Activated CD4-positive, alpha-beta T cell treated with anti-CD3 and anti-CD28 coated beads, Interleukin-2, Interleukin-4, amounts not matched to agents 100 ng/mL and 50 ng/mL, durations not matched to agents 16 hours and 8 hours (primary cell): ENCODE results near the gene EN2.
A peak's percentile ranks its signal among the peaks of the same experiment; 100 is the strongest.

Experiments
- DNase-seq: peaks from one replicate; pipeline ENCODE4 v3.0.0-alpha.2; 2020; ENCODE audit warnings: low spot score

EN2 gene

DNA sequence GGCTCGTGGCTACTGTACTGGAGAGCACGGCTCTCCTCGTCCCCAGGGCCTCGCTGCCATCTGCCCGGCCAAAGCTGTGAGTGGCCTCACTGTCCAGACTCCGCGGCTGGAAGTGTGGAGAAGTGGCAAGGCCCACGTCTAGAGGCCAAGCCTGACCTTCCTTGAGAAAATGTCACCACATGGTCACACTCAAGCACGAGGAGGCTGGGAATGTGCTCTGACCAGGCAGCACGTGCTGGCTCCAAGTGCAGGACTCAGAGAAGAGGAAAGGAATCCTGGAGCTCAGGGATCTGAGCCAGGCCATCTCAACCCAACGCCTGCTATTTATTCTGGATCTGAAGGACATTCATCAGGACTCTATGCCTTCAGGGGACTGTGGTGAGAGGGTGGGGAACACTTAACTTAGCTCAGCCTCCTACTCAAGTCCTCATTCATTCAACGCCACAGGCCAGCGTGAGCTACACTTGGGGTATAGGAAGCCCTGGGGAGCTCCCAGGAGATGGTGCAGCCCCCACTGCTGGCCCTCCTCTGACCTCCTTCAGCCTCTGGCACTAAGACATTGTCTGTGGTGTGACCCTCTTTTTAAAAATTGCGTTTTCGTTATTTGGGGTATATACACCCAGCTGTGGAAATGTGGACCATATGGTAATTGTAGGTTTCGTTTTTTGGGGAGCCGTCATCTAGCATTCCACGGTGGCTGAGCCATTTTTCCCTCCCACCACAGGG lies 29.0 kb downstream of the EN2 start:
- no peak for DNase-seq

DNA sequence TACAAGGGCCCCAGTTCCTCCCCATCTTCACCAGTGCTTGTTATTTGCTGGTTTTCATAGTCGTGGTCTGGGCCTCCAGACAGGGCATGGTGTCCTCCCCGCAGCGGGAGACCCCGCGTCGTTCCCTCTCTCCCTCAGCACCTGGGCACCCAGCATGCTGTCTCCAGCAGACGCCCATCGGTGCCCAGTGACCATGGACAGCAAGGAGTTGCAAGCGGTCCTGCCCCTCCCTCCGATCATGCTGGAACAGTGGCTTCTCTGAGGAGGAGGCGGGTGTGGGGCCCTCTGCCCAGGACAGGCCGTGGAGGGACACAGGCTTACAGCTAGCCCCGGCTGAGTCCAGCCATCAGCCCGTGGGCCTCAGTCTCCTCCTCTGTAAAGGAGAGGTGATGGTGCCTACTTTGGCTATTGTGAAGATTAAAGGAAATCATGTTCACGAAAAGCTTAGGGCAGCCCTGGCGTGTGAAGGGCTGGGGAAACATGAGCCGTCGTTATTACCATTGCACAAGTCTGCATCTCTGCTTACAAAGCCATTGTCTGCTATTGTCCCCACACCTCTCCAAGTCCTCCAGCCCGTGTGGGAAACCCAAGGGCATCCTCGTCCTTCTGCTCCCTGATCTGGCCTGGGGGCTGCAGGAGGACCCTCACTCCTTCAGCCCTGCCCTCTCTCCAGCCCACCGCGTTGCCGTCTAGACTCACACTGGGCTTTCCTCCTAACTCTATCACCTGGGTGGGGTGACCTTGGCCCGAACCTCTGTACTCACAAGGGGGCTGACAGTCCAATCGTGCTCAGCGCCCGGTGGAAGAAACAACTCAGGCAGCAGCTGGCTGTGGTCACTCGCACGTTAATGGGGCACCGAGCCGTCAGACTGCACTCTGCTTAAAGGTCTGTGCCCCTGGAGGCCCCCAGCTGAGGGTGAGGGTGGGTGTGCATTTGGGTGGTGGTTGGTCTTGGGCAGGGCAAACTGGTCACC lies 29.9 kb downstream of the EN2 start:
- DNase-seq: no peak

DNA sequence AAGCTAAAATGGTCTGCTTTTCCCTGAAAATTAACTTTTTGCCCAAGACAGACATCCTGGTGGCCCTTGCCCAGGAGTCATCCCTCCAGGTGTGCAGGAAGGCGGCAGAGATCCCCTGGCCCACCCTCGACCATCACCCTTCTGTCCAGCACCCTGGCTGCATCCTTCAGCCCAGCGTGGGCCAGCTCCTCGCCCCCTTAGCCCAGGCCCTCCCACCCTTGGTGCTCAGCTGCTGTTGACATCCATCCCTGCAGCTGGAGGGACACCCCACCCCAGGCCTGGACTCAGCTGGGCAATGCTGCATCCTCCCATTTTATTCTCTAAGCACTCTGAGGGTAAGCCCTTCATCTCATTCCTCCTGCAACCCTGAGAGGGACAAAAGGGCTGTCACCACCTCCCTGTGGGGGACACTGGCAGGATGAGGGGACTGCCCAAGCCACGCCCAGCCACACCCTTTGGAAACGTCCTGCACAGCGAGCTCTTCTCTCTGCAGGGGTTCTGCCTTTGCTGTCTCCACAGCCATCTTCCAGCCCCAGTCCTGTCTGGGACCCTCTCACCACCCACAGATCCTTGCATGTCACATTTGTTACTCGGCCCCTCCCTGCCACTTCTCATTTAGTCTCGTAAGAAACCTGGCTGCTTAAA lies 30.7 kb downstream of the EN2 start:
- no peak for DNase-seq

DNA sequence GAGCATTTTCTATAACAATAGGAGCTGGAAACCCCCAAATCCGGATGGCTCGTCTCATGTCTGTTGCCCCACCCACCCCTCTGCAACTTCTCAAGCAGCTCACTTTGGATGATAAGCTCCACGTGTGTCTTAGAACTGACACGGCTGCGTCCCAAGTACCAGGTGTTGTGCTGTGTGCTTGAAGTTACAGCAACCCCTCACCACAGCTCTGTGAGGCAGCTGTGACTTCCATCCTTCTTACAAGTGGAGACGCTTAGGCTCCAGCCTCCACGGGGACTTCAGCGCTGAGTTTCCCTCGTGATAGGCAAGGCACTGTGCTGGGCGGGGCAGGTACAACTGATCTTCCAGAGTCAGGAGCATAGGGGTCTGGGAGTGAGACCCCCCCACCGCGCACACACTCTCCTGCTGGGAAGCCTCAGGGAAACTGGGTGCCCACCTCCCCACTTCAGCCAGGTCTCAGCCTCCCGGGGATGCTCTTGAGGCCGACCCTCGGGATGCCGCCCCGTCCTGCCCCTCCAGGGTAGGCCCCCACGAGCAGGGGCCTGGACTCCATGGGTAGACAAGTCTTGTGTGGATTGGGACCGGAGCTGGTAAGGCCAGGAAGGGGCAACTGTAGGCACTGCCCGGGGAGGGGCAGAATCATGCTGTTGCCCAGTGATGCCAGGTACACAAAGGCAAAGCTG lies 31.4 kb downstream of the EN2 start:
- DNase-seq: no peak

DNA sequence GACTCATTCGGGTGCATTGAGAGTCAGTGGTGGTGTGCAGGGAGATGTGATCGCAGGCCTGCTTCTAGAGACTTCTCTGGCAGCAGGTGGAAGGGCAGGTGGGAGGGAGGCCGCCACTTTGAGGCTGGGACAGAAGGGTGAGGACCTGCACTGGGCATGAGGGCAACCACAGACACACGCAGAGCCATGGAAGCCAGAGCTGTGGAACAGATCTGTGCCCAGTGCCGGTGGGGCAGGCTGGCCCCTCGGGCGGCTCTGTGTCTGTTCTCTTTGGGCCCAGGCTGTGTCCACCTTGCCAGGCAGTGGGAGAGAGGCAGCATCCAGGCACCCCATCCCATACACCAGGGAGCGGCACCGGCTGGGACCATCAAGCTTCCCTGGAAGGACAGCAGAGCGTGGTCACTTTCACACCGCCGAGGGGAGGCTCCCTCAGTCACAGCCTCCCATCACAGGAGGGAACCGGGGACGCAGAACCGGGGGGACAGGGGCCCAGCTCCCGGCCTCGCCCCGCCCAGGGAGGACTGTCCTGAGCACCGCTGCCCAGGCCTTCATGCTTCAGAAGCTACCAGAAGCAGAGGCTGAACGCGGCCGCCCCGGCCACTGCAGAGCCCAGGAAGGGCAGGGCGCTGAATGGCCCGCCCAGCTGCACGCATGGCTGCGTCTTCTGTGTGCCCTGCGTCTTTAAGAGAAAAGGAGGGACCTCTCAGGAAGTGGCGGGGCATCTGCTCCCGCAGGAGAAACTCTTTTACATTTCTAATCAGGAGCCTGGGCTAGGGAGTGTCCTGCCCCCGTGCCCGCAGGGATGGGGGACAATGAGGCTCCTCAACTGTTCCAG lies 32.1 kb downstream of the EN2 start:
- DNase-seq: no peak

GRCh38 chr7:155490697-155491628 lies 33.0 kb downstream of the EN2 start:
- peak; percentile 30 for DNase-seq

- DNase-seq: no peak
These were observed 33.9 kb downstream of the EN2 start for GRCh38 chr7:155491812-155492211.

DNA sequence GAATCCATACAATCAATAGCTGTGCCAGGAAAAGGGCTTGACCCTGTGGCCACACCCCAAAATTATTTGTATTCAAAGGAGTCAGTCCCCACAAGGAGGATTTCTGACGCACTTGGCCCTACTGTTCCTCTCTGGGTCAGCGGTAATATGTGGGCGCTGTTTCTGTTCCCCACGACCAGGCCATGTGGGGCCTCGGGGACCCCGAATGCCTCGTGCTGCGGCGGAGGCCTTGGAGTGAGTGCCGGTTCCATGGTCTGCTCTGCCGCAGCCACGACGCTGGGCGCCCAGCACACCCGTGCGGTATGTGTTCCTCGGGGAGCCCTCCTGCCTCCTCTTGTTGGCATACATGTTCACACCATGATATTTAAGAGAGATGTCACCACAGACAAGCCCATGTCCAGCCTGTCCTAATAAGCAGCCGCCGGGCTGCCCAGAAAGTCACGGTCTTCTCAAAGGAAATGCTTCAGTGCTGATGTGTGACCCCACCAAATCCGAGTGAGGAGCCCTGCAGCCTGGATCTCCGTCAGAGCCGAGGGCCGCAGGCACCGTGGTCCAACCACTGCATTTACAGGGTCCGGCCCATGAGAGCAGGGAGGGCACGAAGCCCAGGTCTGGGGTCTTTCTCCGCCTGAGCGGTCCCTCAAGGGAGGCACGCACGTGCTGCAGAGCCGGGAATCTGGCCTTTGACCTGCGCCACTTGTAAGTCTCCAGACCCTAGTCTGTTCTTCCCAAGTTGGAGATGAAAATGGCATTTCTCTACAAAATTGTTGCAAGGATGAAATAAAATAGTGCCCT lies 36.0 kb downstream of the EN2 start:
- no peak for DNase-seq

- no peak for DNase-seq
These were observed 36.6 kb downstream of the EN2 start for GRCh38 chr7:155494551-155494950.

GRCh38 chr7:155495440-155496248 lies 37.7 kb downstream of the EN2 start:
- DNase-seq: no peak

GRCh38 chr7:155496267-155497005 lies 38.5 kb downstream of the EN2 start:
- DNase-seq: no peak

- DNase-seq: no peak
These were observed 39.4 kb downstream of the EN2 start for GRCh38 chr7:155497149-155497901.

DNA sequence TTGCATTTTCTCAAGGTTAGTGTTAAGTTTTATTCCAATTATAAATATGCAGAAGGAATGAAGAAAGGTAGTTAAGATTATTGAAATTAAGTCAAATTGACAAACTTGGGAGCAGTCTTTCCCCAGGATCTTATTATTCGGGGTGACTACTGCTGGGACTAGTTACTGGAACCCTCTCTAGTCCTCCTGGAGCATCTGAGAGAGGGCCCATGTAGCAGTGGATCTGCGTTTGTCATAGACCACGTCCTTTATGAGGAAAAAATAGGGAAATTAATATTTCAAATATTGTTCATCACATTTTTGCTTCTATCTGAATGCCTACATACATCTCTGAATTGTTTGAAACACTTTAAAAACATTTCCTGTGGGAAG lies 47.5 kb downstream of the EN2 start:
- DNase-seq: no peak

DNA sequence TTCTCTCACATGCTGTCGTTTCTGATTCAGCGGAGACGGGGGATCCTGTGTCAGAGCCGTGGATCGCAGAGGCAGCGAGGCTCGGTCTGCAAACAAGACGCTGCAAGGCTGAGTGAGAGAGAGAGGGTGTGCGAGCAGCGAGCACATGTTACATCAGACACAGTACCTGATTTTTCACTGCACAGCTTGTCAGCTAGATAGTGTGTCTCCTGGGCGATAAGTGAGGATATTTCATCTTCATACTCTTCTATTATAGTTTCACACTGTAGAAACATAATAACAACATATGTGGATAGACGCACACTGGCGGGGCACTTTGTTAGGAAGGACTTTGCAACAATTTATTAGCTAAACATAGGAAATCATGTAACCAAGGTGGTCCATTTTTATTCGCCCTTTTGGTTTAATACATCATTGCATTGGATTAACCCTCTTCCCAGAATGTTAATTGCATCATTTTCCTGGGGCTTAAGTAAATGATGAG lies 49.0 kb downstream of the EN2 start:
- no peak for DNase-seq

DNA sequence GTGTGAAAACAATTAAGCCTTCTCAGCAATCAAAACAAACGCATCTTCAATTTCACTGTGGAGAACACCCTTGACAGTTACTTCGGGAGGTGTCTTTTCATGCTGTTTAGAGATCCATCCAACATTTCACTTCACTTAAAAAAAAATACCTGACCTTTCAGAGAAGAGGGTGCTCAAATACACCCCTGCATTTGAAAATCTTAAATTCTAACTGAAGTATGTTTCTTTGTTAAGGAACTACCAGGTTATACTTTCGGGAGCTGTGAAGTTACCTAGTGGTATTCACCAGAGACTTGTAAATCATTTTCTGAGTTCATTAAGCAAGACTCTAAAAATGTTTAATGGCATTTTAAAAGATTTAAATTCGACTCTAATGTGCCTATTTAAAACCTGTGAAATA lies 49.6 kb downstream of the EN2 start:
- no peak for DNase-seq

DNA sequence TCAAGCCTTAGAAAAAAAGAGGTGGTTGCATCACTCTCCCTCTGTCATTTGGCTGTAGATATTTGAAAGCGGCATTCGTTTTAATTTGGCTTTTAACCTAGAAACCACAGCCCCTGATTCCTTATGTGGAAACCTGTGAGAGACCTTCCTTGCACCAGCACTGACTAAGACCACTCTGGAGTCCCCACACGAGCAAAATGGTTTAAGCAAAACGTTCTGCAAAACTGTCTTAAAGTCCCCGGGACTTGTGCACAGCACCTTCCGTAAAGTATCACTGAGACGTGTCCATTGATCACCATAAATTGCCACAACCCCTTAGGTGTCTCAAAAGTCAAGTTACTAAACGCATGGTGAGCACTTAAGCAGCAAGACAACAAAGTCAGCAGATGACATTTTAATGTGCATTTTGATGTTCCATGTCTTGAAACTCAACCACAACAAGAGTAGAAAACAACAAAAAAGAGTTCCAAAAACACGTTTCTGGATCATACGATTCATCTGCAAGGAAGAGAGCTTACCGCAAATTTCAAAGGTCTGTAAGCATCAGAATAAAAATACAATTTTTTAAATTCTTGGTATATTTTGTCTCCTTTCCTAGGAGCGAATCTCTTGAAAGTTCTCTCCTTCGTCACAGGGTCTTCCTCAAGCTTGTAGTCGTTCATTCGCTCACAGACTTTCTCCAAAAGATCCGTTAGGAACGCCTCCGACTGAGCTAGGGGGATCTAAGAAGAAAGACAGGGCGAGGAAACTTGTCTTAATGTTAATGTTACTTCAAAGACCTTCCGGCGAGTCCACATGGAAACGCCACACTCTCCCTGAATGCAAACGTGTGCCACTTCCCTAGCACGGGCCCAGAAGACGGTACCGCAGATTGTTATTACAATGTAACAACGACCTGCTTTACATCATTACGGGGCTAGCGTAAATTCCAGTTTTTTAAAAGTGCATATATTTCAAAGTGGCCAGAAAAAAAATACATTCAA lies 50.7 kb downstream of the EN2 start:
- no peak for DNase-seq
